Activated CD4-positive, alpha-beta T cell treated with anti-CD3 and anti-CD28 coated beads, Interleukin-2, amount 50 U/mL, for 4 hours (primary cell): Measurements from ENCODE around the gene FBXL13.
"Not testable (repeated sequence)": the region's sequence is repeated elsewhere in the genome, so short reads cannot be mapped to it uniquely, and the experiment has no call there.

Source experiments
- DNase-seq, 2 experiments: peaks; one replicate each; pipeline ENCODE4 v3.0.0-alpha.2; 2020

FBXL13 gene

DNA sequence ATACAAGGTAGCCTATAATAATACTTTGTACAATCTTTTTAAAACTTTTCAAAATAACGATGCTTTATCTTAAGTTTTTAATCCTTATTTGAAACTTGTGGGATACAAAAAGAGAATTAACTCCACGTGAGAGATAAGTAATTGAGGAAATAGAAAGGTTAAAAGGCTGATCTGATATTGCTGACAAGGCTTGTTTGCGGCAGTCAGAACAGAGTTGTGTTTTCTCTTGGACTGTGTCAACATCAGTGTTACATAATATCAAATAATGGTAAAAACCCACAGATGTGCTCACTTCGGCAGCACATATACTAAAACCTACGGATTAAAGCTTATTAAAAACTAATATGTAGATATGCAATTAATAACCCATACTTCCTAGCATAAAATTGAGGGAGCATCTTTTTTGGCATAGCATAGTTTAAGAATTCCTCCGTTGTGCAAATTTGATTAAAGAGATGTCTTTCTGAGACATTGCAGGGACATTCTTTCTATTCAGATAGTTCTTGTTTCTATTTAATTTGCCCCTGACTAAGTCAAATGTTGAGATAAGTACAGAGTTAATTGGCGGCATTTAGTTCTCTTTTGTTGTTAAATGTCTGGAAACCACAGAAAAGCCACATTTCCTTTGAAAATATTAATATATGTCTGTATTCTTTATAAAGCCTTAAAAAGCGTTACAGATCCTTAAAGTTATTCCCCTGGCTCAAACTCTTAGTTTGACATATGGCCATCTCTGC is 262.5 kb downstream of the FBXL13 start:
- DNase-seq, result no peak

- DNase-seq, result no peak
Measured at GRCh38 chr7:102810916-102811315, 263.7 kb downstream of the FBXL13 start.

- DNase-seq, result no peak
Measured at GRCh38 chr7:102806613-102807012, 268.0 kb downstream of the FBXL13 start.

GRCh38 chr7:102795987-102796595 is 278.5 kb downstream of the FBXL13 start:
- DNase-seq, result not testable (repeated sequence)

DNA sequence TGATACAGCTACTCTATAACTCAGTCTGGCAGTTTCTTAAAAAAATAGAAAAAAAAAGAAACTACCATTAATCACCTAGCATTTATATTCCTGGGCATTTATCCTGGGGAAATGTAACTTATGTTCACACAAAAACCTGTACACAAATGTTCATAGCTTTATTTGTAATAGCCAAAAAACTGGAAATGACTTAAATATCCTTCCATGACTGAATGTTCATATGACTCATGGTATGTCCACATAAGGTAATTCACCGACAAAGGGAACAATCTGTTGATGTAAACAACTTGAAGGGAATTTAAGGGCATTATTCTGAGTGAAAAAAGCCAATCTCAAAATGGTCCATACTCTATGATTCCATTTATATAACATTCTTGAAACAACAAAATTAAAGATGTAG is 280.0 kb downstream of the FBXL13 start:
- DNase-seq, result not testable (repeated sequence)

GRCh38 chr7:102791831-102792230 is 282.8 kb downstream of the FBXL13 start:
- not testable (repeated sequence) for DNase-seq

DNA sequence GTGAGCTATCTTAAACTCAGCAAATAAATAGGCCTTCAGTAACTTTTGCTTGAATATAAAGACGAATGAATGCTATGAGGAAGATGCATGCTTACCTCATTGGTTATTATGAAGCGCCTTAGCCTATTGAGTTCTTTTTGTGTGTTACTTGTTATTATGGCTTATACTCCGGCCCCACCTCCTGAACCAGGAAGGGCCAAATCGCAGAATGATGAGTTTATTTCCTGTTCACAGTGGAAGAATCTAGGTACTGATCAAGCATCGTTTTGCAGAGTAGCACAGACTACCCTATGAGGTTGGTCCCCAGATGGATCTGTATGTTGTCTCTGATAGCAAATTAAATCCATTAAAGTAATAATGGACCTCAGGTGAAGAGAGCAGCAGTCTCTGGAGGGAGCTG is 283.2 kb downstream of the FBXL13 start:
- DNase-seq, result not testable (repeated sequence)

DNA sequence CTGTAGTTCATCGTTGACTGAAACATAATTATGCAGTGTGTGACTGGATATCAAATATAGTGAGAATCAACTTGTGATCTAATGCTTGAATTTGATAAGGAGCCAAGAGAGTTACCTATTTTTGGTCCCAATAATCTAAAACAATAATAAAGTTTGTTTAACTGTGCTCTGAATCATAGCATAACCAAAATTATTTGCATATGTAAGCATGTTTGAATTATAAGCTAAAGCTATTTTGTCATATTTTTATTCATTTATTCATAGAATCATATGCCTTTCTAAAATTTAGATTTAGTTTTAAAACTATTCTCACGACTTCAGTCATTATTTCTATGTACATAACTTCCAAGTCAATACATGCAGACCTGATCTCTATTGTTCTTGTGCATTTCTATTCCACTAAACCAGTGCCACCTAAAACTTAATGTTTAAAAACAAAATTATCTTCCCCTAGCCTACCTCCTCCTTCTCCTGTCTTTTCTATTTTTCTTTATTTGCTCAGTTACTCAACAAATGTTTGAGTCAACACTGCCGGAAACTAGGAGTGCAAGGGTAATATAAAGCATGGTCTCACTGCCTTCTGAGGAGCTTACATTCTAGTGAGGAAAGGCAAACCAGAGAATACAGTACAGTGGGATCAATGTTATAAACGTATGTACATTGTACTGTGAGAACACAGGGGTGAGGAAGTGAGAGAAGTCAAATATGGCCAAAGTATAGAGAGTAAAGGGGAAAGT is 284.1 kb downstream of the FBXL13 start:
- not testable (repeated sequence) for DNase-seq

- not testable (repeated sequence) for DNase-seq
Measured at GRCh38 chr7:102788770-102789169, 285.8 kb downstream of the FBXL13 start.

GRCh38 chr7:102780926-102781325 is 293.7 kb downstream of the FBXL13 start:
- DNase-seq, result not testable (repeated sequence)

DNA sequence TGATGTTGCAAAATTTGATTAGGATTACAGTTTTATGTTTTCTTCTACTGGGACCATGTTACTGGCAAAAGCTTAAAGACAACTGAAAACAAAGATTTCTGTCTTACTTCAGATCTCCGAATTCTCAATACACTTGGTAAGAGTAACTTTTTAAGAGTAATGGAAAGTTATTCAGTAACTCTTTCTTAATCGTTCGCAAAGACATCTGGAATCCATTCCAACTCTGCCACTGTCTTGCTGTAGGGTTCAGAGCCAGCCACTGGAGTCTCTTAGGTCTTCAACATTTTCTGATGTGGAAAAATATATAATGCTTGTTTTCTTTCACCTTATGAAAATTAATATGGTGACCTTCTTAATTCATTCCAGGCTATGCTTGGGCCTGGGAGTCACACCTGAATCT is 295.9 kb downstream of the FBXL13 start:
- DNase-seq, result not testable (repeated sequence)

GRCh38 chr7:102776217-102776616 is 298.4 kb downstream of the FBXL13 start:
- not testable (repeated sequence) for DNase-seq

DNA sequence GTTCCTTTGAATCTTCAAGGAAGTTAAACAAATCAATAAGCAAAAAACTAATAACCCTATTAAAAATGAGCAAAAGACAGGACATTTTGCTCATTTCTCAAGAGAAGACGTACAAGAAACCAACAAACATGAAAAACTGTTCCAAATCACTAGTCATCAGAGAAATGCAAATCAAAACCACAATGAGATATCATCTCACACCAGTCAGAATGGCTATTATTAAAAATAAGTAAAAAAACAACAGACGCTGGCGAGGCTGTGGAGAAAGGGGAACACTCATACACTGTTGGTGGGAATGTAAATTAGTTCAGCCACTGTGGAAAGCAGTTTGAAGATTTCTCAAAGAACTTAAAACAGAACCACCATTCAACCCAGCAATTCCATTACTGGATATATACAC is 304.1 kb downstream of the FBXL13 start:
- DNase-seq, result not testable (repeated sequence)

GRCh38 chr7:102769657-102770192 is 304.9 kb downstream of the FBXL13 start:
- not testable (repeated sequence) for DNase-seq

- not testable (repeated sequence) for DNase-seq
Measured at GRCh38 chr7:102763295-102763905, 311.2 kb downstream of the FBXL13 start.
